Keratinocyte (primary cell): ENCODE data around the gene ARL3.

Experiments
- CTCF ChIP-seq, 3 experiments: IDR thresholded peaks in 1 of 3; conservative IDR thresholded peaks in 1 of 3; optimal IDR thresholded peaks in 1 of 3; 2 replicates in 2 of 3; 3 replicates in 1 of 3; pipeline versions ENCODE3 to v1.5.1; 2011; ENCODE audit warnings: low read length in 3 of 3, mild to moderate bottlenecking in 3 of 3, moderate library complexity in 2 of 3, control low read depth in 1 of 3, inconsistent platforms in 1 of 3; ENCODE audit not compliant: insufficient read depth in 2 of 3; ENCODE audit errors: extremely low read depth in 1 of 3
- EZH2 ChIP-seq: IDR thresholded peaks from one replicate; pipeline ENCODE4 v1.6.1; 2012; ENCODE audit warnings: inconsistent platforms, mild to moderate bottlenecking, low read length, moderate library complexity

DNA sequence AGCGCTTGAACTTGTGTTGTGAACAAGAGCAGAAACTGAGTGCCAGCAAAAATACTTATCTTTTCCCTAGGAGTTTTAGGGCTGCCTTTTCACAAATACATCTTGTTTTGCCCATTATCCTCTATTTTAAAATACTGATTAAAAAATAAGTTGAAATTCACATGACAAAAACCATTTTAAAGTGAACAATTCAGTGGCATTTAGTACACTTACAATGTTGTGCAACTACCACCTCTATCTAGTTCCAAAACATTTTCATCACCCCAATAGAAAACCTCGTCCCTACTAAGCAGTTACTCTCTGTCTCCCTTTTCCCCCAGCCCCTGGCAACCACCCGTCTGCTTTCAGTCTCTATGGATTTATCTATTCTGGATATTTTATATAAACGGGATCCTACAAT, 31.0 kb upstream of the ARL3 start:
- TF ChIP-seq EZH2 (no peak), CTCF (optimal IDR thresholded peaks at IDR 0.05 in 1 of 3, IDR thresholded peaks at IDR 0.05 in 1 of 3, conservative IDR thresholded peaks at IDR 0.05 in 1 of 3; ENCODE audit: extremely low read depth in 1 of 3, insufficient read depth in 2 of 3, low read length in 3 of 3) (no peak)
